Sigmoid colon (tissue), 4 donors: ENCODE measurements around the gene PDCL3.

Experiments used
- CTCF ChIP-seq, 4 experiments: fragments of 450-650 bp in 3 of 4; fragments of 200-600 bp in 1 of 4; IDR thresholded peaks; one replicate each; pipeline ENCODE4 v1.5.1; 2016 to 2019; ENCODE audit warnings: antibody characterized with exemption in 4 of 4, mild to moderate bottlenecking in 3 of 4, moderate library complexity in 2 of 4
- EP300 ChIP-seq, 4 donors: sonication (generic); formaldehyde crosslinking; IDR thresholded peaks; one replicate each; pipeline ENCODE4 v1.6.1; 2017; ENCODE audit warnings: antibody characterized with exemption in 4 of 4
- POLR2A ChIP-seq, 2 donors: fragments of 450-650 bp; IDR thresholded peaks; one replicate each; pipeline ENCODE4 v1.6.1; 2016; ENCODE audit warnings: antibody characterized with exemption in 2 of 2, mild to moderate bottlenecking in 2 of 2, moderate library complexity in 2 of 2

- no peak for TF ChIP-seq POLR2A (IDR thresholded peaks at IDR 0.05)
- no peak for TF ChIP-seq CTCF (IDR thresholded peaks at IDR 0.05)
- no peak for TF ChIP-seq EP300 (IDR thresholded peaks at IDR 0.05)
Measured at GRCh38 chr2:100518801-100519200, 44.0 kb upstream of the PDCL3 start.
